T-helper 1 cell (primary cell): ENCODE data around the gene MEIS1.

Experiments
- DNase-seq, 5 donors: peaks; one replicate each; pipeline ENCODE4 v3.0.0-alpha.2; 2012 to 2020

MEIS1 gene

GRCh38 chr2:66570471-66570870 lies 135.5 kb downstream of the MEIS1 start:
- DNase-seq: no peak

GRCh38 chr2:66571918-66572317 lies 137.0 kb downstream of the MEIS1 start:
- no peak for DNase-seq

DNA sequence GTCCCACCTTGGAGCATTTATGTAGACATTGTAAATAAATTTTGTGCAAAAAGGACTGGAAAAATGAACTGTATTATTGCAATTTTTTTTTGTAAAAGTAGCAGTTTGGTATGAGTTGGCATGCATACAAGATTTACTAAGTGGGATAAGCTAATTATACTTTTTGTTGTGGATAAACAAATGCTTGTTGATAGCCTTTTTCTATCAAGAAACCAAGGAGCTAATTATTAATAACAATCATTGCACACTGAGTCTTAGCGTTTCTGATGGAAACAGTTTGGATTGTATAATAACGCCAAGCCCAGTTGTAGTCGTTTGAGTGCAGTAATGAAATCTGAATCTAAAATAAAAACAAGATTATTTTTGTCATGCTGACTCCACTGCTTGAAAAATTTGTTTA lies 137.5 kb downstream of the MEIS1 start:
- no peak for DNase-seq

GRCh38 chr2:66573416-66573815 lies 138.5 kb downstream of the MEIS1 start:
- no peak for DNase-seq

DNA sequence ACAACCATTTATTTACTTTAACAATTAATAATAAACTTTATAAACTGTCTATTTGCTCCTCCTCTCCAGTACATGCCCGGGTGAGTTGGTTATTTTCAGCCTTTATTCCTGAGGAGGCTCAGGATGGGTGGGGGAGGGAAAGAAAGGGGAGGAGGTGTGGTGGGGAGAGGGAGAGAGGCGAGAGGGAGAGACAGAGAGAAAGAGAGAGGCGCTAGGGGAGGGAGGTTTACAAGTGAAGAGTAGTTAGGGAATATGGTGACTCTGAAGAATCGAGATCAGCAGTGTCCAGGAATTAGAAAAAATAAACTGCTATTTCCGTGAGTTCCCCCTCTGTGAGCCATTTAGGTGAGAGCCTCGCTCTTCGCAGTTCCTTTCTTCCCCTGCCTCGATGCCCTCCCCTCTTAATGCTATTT lies 138.9 kb downstream of the MEIS1 start:
- DNase-seq: no peak

- DNase-seq: no peak
These were observed 140.0 kb downstream of the MEIS1 start for GRCh38 chr2:66574701-66575624.

DNA sequence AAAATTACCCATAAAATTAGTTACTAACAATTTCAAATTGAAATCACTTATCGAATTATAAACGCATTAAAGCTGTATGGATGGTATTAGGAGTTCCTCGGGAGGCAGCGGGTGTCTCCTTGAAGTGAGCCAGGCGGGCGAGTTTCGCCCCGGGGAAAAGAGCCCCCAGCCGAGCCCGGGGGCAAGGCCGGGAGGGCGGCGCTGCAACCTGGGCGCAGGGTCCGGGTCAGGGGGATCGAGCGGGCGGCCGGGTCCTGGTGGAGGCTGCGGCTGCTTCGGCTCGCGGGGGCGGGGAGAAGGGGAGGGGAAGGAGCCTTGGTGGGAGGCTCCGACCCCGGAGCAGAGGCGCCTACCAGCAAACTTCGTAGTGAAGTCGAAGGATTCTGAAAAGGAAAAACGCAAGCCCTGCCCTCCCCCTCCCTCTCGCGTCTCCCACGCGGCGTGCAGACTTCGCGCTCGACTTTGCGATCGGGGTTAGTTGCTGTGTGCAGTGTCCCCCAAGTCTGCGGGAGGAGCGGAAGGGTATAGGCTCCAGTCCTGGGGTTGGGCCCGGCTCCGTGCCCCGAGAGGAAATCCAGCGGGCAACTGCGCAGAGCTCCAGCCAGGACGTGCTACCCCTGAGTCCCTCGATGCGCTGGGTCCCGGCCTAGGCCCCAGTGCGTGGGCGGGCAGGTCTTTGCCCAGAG lies 140.8 kb downstream of the MEIS1 start:
- DNase-seq: no peak

DNA sequence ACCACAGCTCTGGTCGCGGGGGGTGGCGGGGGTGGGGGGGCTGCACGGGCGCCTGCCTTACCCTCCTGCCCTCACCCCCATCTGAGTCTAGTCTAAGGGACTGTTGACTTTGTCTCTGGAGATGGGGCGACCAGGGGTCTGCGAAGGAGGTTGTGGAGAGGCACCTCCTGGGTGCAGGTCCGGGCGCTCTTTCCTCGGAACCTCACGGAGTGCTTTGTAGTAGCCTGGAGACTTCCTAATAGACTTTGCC lies 141.3 kb downstream of the MEIS1 start:
- DNase-seq: no peak

DNA sequence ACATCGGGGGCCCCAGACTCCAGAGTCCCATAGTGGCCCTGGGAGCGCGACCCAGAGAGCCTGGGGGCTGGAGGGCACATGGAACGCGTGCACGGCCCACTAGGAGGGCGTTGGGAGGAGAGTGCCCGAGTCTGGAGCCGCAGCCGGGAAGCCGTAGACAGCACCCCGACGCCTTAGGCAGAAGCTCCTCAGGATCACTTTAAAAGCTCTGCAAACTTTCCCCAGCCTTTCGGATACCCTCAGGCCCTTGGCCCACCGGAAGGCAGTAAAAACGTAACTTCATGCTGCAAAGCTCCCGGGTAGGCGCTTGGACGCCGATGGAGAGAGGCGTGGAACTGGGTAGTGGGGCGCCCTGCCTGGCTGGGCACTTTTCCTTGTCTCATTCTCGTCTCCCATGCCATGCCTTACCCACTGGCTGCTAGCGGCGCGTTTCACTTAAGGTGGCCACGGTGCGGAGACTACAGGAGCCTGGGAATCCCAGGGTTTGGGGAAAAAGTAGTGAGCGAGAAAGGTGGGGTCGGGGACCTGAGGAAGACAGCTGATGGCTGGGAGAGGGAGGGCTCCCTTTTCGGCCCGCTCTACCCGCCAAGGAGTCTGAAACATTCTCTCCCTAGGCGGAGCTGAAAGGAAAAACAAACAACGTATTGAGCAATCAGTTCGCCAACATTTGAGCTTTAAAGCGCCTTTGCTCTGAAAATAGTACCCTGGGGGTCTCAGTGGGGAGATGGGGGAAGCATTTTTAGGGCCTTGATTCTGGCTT lies 141.8 kb downstream of the MEIS1 start:
- no peak for DNase-seq

DNA sequence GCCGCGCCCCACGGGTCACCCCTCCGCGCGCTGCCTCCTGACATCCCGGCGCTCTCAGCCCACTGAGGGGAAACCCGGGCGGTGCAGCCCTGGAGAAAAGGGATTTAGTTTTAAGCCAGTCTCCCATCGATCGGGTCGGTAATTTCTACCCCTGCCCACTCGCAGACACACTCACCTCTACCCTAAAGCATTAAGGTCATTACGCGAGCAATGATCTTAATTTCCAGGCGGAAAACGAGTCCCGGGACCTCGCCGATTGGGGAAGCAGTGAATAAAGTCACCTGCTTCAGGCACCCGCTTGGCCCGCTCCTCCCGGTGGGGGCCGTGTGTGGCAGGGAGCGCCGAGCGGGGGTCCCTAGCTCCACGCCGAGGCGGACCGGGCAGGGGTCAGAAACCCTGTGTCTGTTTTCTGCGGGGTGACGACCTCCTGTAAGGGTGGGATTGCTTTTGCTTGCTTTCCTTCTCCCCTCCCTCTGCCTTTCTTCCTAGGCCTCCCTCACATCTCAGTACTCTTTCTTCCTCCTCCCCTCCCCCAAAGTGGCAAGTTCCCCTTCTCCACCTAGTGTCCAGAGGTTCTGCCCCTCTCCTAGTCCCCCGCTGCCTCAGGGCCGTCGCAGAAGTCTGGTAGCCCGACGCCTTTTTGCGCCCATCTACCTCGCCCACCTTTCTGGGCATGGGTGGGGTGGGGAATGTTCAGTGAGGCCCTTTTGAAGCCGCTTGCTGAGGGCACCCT lies 142.6 kb downstream of the MEIS1 start:
- DNase-seq: no peak

DNA sequence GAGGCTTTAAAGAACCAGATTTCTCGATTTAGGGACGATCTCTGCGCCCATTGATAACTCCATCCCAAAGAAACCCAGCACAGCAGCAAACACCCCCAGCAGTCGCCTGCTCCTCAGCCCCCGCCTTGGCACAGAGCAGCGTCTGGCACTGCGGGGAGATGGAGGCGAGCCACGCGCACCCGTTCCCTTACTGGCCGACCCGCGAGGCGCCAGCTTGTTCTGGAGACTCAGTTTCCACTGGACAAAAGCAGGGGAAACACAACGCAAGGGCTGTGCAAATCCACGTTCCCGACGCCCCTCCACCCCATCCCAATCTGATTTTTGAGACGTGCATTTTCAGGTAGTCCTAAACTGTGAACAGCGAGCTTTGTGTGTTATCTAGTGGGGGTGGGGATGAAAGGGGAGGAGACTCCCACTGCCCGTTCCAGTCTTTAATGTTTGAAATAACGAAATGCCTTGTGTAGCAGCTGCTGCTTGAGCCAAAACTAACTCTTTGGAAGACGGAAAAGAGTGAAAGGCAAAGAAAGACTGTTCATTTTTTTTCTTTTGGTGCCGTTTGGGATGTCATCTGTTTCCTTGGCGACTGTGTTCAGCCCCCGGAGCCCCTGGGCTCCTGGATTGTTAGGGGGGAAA lies 143.2 kb downstream of the MEIS1 start:
- no peak for DNase-seq

DNA sequence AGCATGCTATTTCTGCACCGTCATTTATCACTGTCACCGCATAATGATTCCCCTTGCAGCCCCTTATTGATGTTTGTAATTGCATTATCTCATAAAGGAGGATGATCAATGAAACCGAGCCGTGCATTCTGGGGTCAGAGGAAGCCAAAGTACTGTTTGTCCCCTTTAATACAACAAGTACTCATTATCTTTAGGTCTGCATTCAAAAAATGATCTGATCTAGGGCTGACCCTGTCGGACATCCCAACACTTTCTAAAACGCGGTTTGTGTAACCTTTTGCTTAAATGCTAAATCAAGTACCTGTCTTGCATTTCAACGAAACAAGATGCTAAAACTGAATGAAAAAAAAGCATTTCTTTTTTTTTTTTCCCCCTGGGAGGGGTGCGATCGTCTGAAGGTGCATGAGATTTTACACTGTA lies 143.8 kb downstream of the MEIS1 start:
- no peak for DNase-seq

GRCh38 chr2:66579186-66580126 lies 144.5 kb downstream of the MEIS1 start:
- DNase-seq: no peak

DNA sequence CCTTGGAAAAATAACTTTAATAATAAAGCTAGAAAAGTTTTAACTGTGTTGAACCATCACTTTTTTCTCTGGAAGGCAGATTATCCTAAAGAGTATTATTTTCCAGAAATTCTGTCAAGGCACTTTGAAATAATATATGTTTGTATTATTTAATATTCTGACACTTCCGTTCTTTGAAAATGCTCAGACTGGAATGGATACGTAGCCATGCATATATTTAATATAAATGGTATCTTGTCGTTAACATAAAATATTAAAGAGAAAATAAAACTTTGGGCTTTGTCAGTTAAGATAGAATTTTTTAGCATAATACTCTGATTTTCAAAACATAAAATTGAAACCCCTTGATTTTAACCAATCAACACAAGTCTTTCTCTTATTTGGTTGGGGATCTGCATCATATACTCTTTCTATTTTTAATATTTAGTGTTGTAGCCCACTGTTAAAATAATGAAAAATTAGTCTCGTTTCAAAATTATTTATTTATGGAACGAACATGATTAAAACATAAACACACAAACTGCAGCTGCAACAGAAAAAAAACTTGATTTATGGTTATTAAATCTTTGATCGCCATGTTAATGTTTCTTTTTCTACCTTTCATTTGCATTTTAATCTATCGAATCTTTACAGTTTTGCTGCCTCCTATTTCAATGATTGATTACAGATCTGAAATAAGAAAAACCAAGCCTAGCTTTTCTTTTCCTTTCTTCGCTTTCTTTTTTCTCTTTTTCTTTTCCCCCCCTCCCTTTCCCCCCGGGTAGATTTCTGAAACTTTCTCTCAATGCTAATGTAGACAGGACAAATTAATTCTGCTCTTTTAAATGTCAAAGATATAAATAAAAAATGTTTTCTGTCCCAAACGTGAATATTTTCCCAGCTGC lies 145.5 kb downstream of the MEIS1 start:
- no peak for DNase-seq

- DNase-seq: no peak
These were observed 146.6 kb downstream of the MEIS1 start for GRCh38 chr2:66581339-66582103.

- DNase-seq: no peak
These were observed 147.4 kb downstream of the MEIS1 start for GRCh38 chr2:66582104-66582986.

GRCh38 chr2:66582987-66583880 lies 148.3 kb downstream of the MEIS1 start:
- no peak for DNase-seq
